HG03060 (cell line): Measurements from ENCODE around the gene UIMC1.
"Not testable (repeated sequence)": the region's sequence is repeated elsewhere in the genome, so short reads cannot be mapped to it uniquely, and the experiment has no call there.

ENCODE experiments used
- ATAC-seq: cut with Tn5 transposase; IDR thresholded peaks from one replicate; pipeline ENCODE4 v1.9.1; 2021; ENCODE audit warnings: low read depth, moderate number of reproducible peaks; ENCODE audit not compliant: unreplicated experiment

Gene UIMC1

DNA sequence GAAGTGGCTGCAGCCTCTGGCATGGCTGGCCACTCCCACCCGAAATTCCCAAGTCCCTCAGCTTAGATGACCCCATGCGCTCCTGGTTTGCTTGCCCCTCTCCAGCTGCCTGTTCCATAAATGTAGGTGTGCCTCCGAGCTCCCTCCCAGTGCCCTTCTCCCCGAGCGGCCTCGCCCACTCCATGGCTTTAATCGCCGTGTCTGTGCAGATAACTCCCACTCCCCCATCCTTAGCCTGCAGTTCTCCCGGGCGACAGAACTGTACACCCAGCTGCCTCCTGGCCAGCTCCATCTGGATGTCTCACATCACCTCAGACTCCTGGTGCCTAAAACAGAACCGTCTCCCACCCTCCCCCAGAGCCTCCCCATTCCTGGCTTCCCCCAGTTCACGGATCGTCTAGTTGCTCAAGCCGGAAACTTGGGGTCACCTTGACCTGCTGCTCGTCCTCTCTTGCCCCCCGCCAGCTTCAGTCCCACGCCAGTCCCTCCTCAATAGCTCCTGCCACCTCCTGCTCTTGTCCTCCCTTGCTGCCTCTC, 131.5 kb downstream of the UIMC1 start:
- ATAC-seq = no peak

DNA sequence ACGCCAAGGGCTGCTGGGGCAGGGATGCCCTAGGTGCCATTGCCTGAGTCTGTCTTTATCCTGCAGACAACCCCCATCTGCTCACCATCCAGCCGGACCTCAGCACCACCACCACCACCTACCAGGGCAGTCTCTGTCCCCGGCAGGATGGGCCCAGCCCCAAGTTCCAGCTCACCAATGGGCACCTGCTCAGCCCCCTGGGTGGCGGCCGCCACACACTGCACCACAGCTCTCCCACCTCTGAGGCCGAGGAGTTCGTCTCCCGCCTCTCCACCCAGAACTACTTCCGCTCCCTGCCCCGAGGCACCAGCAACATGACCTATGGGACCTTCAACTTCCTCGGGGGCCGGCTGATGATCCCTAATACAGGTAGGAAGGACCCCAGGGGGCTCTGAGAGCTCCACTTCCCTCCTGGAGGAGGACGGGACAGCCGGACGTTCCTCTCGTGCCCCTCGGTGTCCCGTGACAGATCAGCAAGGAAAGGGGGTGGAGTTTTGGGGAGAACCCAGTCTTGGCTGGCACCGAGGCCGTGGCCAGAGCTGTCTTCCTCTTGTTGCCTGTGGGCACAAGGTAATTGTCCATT, 132.3 kb downstream of the UIMC1 start:
- ATAC-seq = no peak

DNA sequence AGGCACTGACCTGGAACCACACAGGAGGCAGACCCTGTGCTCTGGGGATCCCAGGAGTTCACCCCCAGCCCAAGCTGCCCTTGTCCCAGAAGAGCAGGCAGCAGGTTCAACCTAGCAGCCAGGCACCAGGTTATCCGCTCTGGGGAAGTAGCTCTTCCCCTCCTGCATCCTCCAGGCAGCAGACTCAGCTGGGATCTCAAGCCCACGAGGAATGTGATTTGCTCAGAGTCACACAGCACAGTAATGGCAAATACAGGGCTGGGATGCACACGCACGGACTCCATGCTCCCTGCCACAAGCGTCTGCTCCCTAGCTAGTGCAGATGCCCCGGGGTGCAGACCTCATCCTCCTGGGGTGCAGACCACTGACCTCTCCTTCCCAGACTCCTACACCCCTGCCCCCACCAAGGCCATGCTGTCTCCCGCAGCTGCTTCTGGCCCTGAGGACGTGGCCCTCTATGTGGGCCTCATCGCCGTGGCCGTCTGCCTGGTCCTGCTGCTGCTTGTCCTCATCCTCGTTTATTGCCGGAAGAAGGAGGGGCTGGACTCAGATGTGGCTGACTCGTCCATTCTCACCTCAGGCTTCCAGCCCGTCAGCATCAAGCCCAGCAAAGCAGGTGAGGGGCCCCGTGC, 132.9 kb downstream of the UIMC1 start:
- ATAC-seq = no peak

- ATAC-seq = not testable (repeated sequence)
These were observed 133.6 kb downstream of the UIMC1 start for GRCh38 chr5:176873011-176873410.

GRCh38 chr5:176872586-176872985, 134.0 kb downstream of the UIMC1 start:
- not testable (repeated sequence) for ATAC-seq

DNA sequence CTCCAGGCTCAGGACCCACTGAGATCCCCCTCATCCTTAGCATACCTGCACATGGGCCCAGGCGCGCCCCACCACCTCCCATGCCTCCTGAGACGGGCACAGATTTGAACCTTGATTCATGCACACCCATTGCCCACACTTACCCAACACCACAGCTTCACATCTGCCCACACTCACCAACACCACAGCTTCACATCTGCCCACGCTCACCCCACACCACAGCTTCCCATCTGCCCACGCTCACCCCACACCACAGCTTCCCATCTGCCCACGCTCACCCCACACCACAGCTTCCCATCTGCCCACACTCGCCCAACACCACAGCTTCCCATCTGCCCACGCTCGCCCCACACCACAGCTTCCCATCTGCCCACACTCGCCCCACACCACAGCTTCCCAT, 135.9 kb downstream of the UIMC1 start:
- not testable (repeated sequence) for ATAC-seq

DNA sequence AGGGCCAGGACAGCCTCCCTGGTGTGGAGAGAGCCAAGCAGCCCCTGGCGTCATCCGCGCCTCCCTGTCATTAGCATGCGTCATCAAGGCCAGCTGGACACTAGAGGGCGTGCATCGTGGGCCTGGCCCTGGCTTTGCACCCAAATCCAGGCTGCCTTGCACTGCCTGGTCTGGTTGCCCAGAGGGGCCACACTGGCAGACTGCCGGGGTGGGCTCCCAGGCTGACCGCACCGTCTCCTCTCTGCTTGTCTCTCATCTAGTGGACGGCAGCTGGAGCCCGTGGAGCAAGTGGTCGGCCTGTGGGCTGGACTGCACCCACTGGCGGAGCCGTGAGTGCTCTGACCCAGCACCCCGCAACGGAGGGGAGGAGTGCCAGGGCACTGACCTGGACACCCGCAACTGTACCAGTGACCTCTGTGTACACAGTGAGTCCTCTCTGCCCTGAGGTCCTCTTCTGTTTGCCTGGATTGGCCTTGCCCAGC, 136.4 kb downstream of the UIMC1 start:
- ATAC-seq = no peak

DNA sequence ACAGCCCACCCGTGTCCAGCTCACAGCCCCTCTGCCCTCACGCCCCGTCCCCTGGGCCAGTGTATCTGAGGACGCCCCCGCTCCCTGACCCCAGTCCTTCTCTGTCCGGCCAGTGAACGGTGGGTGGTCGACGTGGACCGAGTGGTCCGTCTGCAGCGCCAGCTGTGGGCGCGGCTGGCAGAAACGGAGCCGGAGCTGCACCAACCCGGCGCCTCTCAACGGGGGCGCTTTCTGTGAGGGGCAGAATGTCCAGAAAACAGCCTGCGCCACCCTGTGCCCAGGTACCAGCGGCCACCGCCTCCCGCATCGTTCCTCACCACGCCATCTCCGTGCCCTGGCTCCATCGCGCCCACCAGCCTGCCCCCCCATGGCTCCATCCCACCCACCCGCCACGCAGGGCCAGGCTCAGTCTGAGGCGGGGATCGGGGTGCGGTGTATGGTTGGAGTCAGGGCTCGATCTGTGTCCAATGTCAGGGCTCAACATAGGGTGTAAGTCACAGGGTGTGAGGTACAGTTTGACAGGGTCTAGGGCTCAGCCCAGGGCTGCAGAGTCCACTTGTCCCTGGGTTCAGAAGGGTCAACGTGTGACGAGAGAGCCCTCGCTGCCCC, 137.0 kb downstream of the UIMC1 start:
- ATAC-seq = no peak

GRCh38 chr5:176868731-176869130, 137.8 kb downstream of the UIMC1 start:
- no peak for ATAC-seq

DNA sequence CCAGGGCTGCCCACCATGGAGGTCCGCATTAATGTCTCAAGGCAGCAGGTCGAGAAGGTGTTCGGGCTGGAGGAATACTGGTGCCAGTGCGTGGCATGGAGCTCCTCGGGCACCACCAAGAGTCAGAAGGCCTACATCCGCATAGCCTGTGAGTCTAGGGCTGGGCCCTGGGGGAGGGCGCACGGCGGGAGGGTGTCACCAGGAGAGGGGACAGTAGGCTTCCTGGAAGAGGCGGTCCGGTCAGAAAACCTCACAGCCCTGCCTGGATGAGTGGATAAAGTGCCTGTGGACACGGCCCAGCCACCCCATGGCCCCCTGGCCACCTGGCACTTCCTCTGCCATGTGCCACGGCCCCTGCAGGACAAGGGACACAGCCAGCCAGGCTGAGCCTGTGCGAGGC, 138.5 kb downstream of the UIMC1 start:
- no peak for ATAC-seq

GRCh38 chr5:176866707-176867310, 139.8 kb downstream of the UIMC1 start:
- ATAC-seq = no peak

DNA sequence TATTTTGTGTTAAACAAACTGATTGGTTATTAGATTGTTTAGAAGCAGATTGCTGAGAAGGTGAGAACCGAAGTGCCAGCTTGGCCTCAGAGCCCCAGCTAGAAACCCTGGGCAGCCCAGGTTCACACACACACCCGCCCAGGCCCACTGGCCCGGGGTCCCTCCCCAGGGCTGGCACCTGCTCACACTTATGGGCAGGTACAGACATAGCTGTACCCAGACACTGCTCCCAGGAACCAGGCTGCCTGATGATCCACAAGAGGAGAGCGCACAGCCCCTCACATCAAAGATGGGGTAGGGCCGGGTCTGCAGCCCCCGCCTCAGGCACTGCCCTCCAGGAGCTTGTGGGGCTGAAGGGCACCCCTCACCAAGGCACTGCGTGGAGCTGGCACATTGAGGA, 140.6 kb downstream of the UIMC1 start:
- no peak for ATAC-seq

GRCh38 chr5:176864755-176865154, 141.8 kb downstream of the UIMC1 start:
- no peak for ATAC-seq

- ATAC-seq = no peak
These were observed 142.8 kb downstream of the UIMC1 start for GRCh38 chr5:176863765-176864098.

- no peak for ATAC-seq
These were observed 143.4 kb downstream of the UIMC1 start for GRCh38 chr5:176863041-176863764.

- ATAC-seq = no peak
These were observed 144.1 kb downstream of the UIMC1 start for GRCh38 chr5:176862330-176862995.

DNA sequence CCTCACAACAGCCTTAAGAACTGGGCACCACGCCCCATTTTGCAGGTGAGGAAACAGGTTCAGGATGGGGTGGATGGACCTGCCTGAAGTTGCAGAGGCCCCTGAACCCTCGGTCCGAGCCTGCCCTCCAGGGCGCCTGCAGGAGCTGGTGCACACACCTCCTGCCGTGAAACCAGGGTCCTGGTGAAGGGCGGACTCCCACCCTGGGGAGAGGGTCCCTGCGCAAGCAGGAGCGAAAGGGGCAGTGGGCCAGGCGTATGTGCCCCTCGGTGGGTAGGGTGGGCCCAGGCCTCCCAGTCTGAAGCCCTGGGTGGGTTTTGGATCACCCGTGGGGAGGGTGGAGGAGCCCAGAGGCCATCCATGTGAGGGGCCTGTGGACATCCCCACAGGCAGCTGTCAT, 145.3 kb downstream of the UIMC1 start:
- no peak for ATAC-seq

- ATAC-seq = no peak
These were observed 146.2 kb downstream of the UIMC1 start for GRCh38 chr5:176860381-176860780.

DNA sequence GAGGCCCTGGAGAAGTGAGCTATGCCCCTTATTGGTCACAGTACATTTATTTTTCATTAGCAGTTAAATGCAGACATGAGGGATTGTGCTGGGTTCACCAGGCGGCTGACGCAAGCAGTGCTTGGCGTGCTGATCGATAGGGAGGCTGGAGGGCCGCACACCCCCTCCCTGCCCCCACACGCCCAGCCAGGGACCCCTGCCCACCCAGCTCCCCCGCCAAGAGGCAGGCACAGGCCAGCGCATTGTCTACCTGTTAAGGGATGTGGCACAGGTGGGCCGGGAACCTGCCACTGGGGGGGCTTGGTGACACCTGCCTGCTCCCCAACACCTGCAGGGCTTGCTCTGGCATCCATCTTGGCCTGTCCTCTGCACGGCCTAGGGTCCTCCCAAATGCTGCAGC, 146.7 kb downstream of the UIMC1 start:
- no peak for ATAC-seq

DNA sequence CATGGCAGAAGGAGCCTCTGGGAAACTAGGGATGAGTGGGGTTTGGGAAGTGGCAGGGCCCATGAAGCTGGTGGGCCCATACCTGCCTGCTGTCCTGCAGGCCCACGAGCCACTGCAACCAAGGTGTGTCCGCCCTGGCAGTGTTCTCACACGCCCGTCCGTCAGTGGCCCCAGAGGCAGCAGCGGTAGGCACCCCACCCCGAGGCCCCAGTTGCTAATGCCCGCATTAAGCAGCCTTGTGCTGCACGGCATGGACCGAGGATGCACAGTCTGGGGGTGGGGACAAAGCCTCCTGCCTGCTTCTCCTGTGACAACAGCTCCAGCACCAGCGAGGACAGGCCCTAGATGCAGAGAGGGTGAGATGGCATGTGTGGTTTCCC, 148.7 kb downstream of the UIMC1 start:
- ATAC-seq = no peak
